Keratinocyte (primary cell): Measurements from ENCODE around the gene MTMR11. TPM values are rescaled to one million over a fixed set of nuclear protein-coding genes. Genes with fewer than 3 reads are reported as not detected.

ENCODE experiments used
- DNase-seq: peaks from one replicate; pipeline ENCODE4 v3.0.0-alpha.2; 2011; ENCODE audit warnings: low read depth, missing footprints, low spot score
- FAIRE-seq: peaks from 2 replicates; lab custom pipeline; 2011; peaks lifted over from hg19 to GRCh38; lab: Jason Lieb, UNC
- H2AFZ ChIP-seq: 2 replicates; pipeline ENCODE4 v1.6.0; 2012; ENCODE audit warnings: low read length, control low read depth, inconsistent platforms; ENCODE audit not compliant: control insufficient read depth
- H3K27ac ChIP-seq: 2 replicates; pipeline ENCODE4 v1.5.1; 2011; ENCODE audit warnings: low read length; ENCODE audit not compliant: control insufficient read depth, insufficient read depth
- H3K27me3 ChIP-seq: 3 replicates; pipeline ENCODE4 v1.6.0; 2011; ENCODE audit warnings: low read length; ENCODE audit not compliant: control insufficient read depth, insufficient read depth; ENCODE audit errors: extremely low read depth
- H3K36me3 ChIP-seq, 2 experiments: 2 replicates in 1 of 2; 3 replicates in 1 of 2; pipeline ENCODE4 v1.5.1; 2011; ENCODE audit warnings: low read length in 2 of 2, mild to moderate bottlenecking in 1 of 2; ENCODE audit not compliant: control insufficient read depth in 2 of 2, insufficient read depth in 2 of 2; ENCODE audit errors: extremely low read depth in 1 of 2
- H3K4me1 ChIP-seq: 3 replicates; pipeline ENCODE4 v1.5.1; 2011; ENCODE audit warnings: low read length; ENCODE audit not compliant: control insufficient read depth, insufficient read depth; ENCODE audit errors: extremely low read depth
- H3K4me2 ChIP-seq: 3 replicates; pipeline ENCODE4 v1.6.0; 2011; ENCODE audit warnings: low read depth, low read length; ENCODE audit not compliant: control insufficient read depth, insufficient read depth; ENCODE audit errors: extremely low read depth
- H3K4me3 ChIP-seq, 3 experiments: fragments of 200-600 bp in 1 of 3; sonication (generic) in 1 of 3; 2 replicates in 2 of 3; 3 replicates in 1 of 3; pipeline ENCODE4 v1.5.1; 2011 to 2016; ENCODE audit warnings: low read length in 3 of 3, mild to moderate bottlenecking in 3 of 3, control low read depth in 2 of 3, inconsistent platforms in 1 of 3, low read depth in 1 of 3, mixed read lengths in 1 of 3, mixed run types in 1 of 3, moderate library complexity in 1 of 3; ENCODE audit not compliant: control insufficient read depth in 2 of 3, insufficient read depth in 2 of 3; ENCODE audit errors: extremely low read depth in 1 of 3
- H3K79me2 ChIP-seq: 2 replicates; pipeline ENCODE4 v1.6.0; 2012; ENCODE audit warnings: low read length; ENCODE audit not compliant: control insufficient read depth, insufficient read depth
- H3K9ac ChIP-seq: 3 replicates; pipeline ENCODE4 v1.6.0; 2011; ENCODE audit warnings: low read length; ENCODE audit not compliant: control insufficient read depth, insufficient read depth; ENCODE audit errors: extremely low read depth
- H3K9me1 ChIP-seq: 3 replicates; pipeline ENCODE4 v1.6.0; 2011; ENCODE audit warnings: low read length; ENCODE audit not compliant: control insufficient read depth, insufficient read depth; ENCODE audit errors: extremely low read depth
- H3K9me3 ChIP-seq: 2 replicates; pipeline ENCODE4 v1.5.1; 2012; ENCODE audit warnings: low read depth, low read length; ENCODE audit not compliant: control insufficient read depth
- H4K20me1 ChIP-seq: 3 replicates; pipeline ENCODE4 v1.6.0; 2011; ENCODE audit warnings: low read length; ENCODE audit not compliant: control insufficient read depth, insufficient read depth; ENCODE audit errors: extremely low read depth
- CTCF ChIP-seq, 3 experiments: IDR thresholded peaks in 1 of 3; conservative IDR thresholded peaks in 1 of 3; optimal IDR thresholded peaks in 1 of 3; 2 replicates in 2 of 3; 3 replicates in 1 of 3; pipeline versions ENCODE3 to v1.5.1; 2011; ENCODE audit warnings: low read length in 3 of 3, mild to moderate bottlenecking in 3 of 3, moderate library complexity in 2 of 3, control low read depth in 1 of 3, inconsistent platforms in 1 of 3; ENCODE audit not compliant: insufficient read depth in 2 of 3; ENCODE audit errors: extremely low read depth in 1 of 3
- EZH2 ChIP-seq: IDR thresholded peaks from one replicate; pipeline ENCODE4 v1.6.1; 2012; ENCODE audit warnings: inconsistent platforms, mild to moderate bottlenecking, low read length, moderate library complexity
- dilution Hi-C: fragments of 300-500 bp; cut with MboI; formaldehyde crosslinking; loops from one replicate; pipeline ENCODE4 v1.7.0; 2020; ENCODE audit warnings: low sequenced_read_pairs; ENCODE audit not compliant: extremely low pct_ligation_motif_present
- polyA plus RNA-seq, 5 experiments: library from polyadenylated mRNA; depleted of rRNA in 3 of 5; stranded (reverse) in 3 of 5; stranded (forward) in 1 of 5; unstranded in 1 of 5; fragments of >200 nt; gene quantifications; 1 replicate in 1 of 5; 2 replicates in 3 of 5; 3 replicates in 1 of 5; pipeline versions ENCODE4 v1.2.1 to v1.2.3, GENCODE V29; 2011 to 2012; ENCODE audit warnings: missing spikeins in 2 of 5, low read depth in 1 of 5, low replicate concordance in 1 of 5

MTMR11 gene
- polyA plus RNA-seq, 1 donor (not counting 4 experiments of a cell fraction or from before 2014, with no cell fraction given) = 11.8 TPM

DNA sequence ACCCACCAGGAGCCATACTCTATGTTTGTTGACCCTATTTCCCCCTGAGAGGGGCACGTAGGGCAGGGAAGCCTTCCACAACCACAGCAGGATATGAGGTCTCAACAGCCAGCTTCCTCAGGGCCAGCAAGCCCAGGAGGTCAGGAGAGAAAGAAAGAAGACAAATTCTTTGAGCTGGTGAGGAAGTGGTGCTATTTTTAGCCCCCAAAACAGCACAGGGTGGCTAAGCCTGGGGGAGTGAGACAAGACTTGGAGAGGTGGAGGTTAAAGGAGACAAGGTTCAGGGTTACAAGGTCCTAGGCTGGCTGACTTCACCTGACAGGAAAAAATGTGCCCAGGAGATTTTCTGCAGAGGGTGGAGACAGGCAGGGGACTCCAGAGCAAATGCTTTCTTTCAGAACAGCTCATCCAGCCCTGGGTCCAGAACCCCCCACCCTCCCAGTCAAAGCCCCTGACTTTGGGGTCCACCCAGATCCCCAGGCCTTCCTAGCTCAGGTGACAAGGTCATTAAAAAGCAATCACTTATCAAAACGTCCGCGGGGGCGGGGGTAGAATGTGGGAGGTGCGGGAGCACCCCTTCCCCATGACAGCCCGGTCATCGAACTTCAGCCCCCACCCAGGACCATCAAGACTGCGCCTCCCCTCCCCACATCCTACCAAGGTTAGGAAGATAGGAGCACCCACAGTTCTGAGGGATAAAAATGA is 20.3 kb downstream of the MTMR11 start:
- Histone ChIP-seq H3K9me1 (no peaks in the 10 kb centered on the region), H3K4me1 (no peaks in the 10 kb centered on the region), H3K27me3 (peaks cover 15% of the 10 kb centered on the region), H3K9ac (no peak overlapping the region), H3K4me2 (no peak overlapping the region), H3K27ac (no peak overlapping the region), H2AFZ (no peak overlapping the region), H3K9me3 (no peaks in the 10 kb centered on the region), H4K20me1 (no peaks in the 10 kb centered on the region), H3K4me3 (no peak overlapping the region), H3K36me3 (no peaks in the 10 kb centered on the region), H3K79me2 (no peaks in the 10 kb centered on the region)
- no peak for FAIRE-seq
- dilution Hi-C loops = no loop called here
- TF ChIP-seq EZH2 (no peak), CTCF (optimal IDR thresholded peaks at IDR 0.05 in 1 of 3, IDR thresholded peaks at IDR 0.05 in 1 of 3, conservative IDR thresholded peaks at IDR 0.05 in 1 of 3; ENCODE audit: extremely low read depth in 1 of 3, insufficient read depth in 2 of 3, low read length in 3 of 3) (no peak)
- no peak for DNase-seq

DNA sequence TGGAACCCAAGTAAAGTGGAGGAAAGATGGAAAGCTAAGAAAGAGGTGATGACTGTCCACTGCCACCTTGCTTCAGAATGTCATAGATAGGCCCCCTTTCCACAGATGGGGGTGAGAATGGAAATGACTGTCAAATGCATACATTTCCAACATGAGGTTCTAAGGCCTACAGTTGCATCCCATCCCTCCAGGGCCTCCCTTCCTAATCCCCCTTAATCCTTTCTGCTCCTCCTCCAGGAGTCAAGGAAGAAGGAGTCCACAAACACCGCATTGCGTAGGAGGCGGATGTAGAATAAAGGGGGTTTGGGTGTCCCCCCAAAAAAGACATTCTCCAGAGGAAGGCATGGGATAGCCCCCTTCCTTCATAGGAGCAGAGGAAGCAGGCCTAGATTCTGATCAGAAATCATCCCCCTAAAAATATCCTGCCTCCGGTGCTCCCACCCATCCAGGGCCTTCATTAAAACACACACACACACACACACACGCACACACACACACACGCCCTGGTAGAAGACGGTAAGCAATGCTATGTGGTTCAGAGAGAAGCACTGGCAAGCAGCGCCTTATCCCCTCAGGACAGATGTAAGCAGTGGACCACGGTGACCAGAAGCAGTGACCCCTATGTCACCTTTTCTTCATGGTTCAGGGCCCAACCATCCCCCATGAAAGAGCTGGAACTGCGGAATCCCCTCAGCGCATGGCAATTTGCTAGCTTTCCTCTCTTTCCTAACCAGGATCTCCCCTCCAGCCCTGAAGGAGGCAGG is 21.1 kb downstream of the MTMR11 start:
- Histone ChIP-seq H3K27me3 (peaks cover 15% of the 10 kb centered on the region), H3K9me1 (no peaks in the 10 kb centered on the region), H3K9ac (no peak overlapping the region), H3K4me1 (no peaks in the 10 kb centered on the region), H3K4me3 (no peak overlapping the region), H3K79me2 (no peaks in the 10 kb centered on the region), H3K4me2 (no peak overlapping the region), H3K27ac (no peak overlapping the region), H4K20me1 (no peaks in the 10 kb centered on the region), H3K9me3 (no peaks in the 10 kb centered on the region), H2AFZ (no peak overlapping the region), H3K36me3 (no peaks in the 10 kb centered on the region)
- TF ChIP-seq CTCF (optimal IDR thresholded peaks at IDR 0.05 in 1 of 3, IDR thresholded peaks at IDR 0.05 in 1 of 3, conservative IDR thresholded peaks at IDR 0.05 in 1 of 3; ENCODE audit: extremely low read depth in 1 of 3, insufficient read depth in 2 of 3, low read length in 3 of 3) = no peak
- TF ChIP-seq EZH2 = no peak
- no peak for DNase-seq
- dilution Hi-C loops = no loop called here
- FAIRE-seq = no peak
